NCI-H1417 treated with DMSO at 0.1 percent for 48 hours (cell line): ENCODE data around the gene PDAP1.
"Not testable (repeated sequence)": the region's sequence is repeated elsewhere in the genome, so short reads cannot be mapped to it uniquely, and the experiment has no call there.

Experiments used
- DNase-seq: peaks from one replicate; lab custom pipeline; 2025; lab: John Stamatoyannopoulos, UW

The PDAP1 gene

DNA sequence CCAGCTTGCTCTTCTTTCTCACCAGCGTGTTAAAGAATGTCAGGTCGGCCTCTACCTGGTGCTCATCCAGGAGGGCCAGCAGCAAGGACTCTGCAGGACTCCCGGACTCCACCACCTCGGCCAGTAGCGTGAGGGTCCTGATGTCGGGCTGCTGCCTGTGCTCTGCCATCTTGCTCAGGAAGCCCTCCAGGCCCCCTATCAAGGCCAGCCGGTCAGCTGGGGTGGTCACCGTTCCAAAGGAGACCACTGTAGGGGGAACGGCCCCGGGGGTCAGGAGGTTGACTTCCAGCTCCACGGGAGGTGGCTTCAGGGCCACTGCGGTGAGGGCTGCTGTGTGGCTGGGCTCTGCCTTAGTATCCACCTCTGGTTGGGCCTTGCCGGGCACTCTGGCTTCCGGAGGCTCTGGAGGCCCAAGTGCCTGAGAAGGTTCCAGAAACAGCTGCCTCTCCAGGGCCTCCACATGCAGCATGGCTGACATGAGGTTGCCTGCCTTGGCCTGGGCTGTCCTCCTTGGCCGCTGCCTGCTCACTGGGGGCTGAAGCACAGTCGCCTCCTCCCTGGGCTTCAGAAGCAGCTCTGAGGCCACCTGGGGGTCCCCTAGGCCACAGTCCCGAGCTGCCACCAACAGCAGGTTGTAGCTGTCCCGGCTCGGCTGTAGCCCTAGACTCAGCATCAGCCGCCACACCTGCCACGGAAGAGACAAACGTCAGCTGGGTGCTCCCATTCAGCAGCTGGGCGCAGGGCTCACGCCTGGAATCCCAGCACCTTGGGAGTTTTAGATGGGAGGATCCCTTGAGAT, 16.7 kb upstream of the PDAP1 start:
- no peak for DNase-seq

GRCh38 chr7:99422625-99423024, 14.2 kb upstream of the PDAP1 start:
- DNase-seq, result no peak

GRCh38 chr7:99422186-99422585, 13.8 kb upstream of the PDAP1 start:
- DNase-seq, result no peak

- DNase-seq, result no peak
Measured at GRCh38 chr7:99420986-99421385, 12.6 kb upstream of the PDAP1 start.

DNA sequence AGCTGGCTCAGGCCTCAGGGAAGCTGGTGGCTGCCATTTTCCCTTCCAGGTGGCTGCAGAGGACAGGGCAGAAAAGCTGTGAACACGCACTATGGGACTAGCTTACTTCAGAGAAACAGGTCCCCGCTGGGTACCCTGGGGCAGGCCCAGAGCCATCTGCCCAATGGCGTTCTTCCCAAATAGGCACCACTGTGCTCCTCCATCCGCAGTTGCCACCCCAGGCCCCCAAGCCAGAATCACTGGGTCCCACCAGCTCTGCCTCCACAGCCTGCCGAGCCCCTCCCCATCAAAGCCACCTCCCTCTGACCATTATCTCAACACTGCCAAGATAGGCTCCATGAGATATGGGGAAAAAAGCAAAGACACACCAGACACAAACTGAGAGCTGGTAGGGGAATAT, 11.8 kb upstream of the PDAP1 start:
- DNase-seq, result no peak

GRCh38 chr7:99419323-99420021, 11.1 kb upstream of the PDAP1 start:
- no peak for DNase-seq

- DNase-seq, result no peak
Measured at GRCh38 chr7:99418260-99418659, 9.9 kb upstream of the PDAP1 start.

DNA sequence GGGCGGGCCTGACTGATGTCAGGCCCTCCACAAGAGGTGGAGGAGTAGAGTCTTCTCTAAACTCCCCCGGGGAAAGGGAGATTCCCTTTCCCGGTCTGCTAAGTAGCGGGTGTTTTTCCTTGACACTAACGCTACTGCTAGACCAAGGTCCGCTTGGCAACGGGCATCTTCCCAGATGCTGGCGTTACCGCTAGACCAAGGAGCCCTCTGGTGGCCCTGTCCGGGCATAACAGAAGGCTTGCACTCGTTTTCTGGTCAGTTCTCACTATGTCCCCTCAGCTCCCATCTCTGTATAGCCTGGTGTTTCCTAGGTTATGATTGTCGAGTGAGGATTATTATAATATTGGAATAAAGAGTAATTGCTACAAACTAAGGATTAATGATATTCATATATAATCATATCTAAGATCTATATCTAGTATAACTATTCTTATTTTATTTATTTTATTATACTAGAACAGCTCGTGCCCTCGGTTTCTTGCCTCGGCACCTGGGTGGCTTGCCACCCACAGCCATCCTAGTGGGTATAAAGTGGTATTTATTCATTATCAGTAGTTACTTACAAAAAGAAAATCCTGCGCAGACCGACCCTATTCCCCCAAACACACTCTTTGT, 7.2 kb upstream of the PDAP1 start:
- not testable (repeated sequence) for DNase-seq

DNA sequence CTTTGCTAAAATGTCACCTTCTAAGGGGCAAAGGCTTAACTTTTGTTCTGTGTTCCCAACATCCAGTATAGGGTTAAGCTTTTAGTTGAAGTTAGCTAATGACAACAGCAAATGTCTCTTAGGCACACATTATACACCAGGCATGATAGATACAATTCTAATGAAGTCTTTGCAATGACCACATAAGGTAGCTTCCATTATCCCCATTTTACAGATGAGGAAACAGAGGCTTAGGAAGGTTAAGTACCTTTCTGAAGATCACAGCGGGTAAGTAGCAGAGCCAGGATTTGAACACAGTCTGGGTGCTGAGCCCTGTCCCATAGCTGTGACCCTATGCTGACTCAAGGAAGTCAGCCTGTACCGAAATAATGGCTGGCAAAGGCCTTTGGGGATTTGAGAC, 2.2 kb upstream of the PDAP1 start:
- no peak for DNase-seq

- no peak for DNase-seq
Measured at GRCh38 chr7:99409806-99410205, 1.4 kb upstream of the PDAP1 start.

DNA sequence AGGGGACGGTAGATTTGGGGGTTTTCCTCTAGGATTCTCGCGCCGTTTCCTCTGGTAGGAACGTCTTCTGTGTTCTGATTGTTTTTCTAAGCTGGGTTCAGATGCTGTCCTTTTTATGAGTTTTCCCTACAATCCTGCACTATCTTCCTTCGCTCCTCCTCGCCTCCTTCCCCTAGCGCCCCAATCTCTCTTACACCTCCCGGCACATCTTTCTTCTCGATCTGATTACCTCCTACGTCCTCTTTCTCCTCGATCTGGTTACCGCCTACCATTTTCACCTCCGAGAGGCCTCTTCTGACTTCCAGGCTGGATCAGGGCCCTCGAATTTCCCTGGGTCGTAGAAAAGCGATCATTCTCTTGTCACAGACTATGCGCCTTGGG, 785 bp upstream of the PDAP1 start:
- DNase-seq, result no peak

DNA sequence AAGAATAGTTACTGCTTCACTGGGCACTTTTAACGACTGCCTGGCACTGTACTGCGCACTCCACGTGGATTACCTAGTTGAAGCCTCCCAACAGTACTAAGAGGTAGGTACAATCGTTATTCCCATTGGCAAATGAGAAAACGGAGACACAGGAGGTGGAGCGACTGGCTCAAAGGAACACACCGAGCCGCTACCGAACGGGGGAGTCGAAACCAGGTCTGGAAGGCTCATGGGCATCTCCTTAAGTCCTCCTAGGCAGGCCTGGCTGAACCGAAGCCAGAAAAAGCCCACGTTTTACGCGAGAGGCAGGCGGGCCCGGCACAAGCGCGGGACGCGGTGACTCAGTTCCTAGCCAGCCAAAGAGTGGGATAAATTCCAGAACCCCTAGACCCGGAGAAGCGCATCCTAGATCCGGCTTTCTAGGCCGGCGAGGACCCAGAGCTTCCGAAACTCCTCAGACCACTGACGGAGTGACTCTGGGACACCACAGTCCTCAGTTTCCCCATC, 472 bp downstream of the PDAP1 start:
- no peak for DNase-seq

DNA sequence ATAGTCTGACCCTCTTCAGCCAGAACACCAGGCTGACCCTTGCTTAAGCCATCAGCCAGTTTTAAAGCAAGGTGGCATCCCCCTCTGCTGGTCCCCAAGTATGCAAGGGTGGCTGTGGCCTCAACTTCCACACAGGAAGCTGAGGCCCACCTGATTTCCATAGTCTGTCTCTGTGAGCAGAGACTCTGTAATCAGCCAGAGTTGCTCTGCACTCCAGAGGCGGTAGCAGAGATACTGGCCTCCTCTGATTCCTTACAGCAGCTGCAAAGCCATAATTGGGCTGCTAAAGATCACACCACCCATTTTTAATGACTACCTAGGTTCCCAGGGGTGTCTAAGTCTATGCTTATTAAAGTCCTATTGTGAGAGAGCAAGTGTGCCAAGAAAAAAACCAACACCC, 1.8 kb downstream of the PDAP1 start:
- no peak for DNase-seq

DNA sequence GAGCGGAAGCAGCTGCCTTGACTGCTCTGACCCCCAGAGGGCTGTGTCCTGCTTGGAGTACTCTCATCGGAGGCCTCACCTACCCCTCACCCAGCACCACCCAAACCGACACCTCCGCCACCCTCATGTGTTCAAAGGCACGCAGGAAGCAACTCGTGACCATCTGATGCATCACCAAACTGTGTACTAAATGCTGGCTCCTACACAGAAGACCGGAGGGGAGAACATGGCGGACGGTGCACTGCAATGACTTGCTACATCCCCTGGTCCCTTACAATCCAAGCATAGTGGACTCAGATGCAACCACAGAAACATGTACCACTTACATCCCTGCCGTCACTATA, 3.4 kb downstream of the PDAP1 start:
- no peak for DNase-seq

DNA sequence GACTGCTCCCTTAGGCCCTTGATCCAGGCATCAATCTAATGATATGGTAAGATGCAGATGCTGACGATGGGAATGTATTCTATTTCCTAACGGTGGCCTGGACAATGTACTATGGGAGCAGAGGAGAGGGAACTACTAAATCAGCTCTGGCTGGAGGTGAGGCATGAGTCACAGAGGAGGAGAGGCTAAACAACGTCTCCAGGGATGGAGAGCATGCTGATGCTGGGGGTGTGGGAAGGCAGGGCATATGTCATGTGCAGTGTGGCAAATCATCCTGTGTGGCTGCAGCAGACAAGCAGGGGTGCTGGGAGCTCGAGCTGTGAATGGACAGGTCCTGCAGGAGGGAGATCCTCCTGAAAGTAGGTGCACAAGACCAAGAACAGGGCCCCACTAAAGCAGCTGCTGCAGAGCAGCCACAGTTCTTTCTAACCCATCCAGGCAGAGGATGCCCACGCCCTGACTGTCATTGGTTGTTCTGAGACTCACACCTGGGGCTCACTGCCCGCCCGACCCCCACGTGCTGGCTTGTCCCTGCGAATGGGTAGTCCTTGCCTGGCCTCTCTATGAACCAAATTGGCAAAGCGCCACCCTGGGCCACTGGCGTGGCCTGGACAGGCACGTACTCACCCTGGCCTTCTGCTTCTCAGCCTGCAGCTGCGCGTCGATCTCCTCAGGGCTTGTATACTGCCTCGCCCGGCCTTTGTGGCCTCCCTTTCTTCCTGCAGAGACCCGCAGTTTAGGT, 4.0 kb downstream of the PDAP1 start:
- DNase-seq, result no peak

GRCh38 chr7:99403764-99404163, 4.6 kb downstream of the PDAP1 start:
- DNase-seq, result no peak

- no peak for DNase-seq
Measured at GRCh38 chr7:99402854-99403253, 5.5 kb downstream of the PDAP1 start.

GRCh38 chr7:99399597-99399996, 8.8 kb downstream of the PDAP1 start:
- no peak for DNase-seq

GRCh38 chr7:99398891-99399445, 9.4 kb downstream of the PDAP1 start:
- DNase-seq, result no peak

GRCh38 chr7:99397297-99397983, 11.0 kb downstream of the PDAP1 start:
- DNase-seq, result no peak
